ENCODE results near the gene RBFOX1. TPM values are rescaled to one million over a fixed set of nuclear protein-coding genes. Genes with fewer than 3 reads are reported as not detected.

Gene RBFOX1
- total and polyA plus RNA-seq, 5 donors, result 22.5 to 80.8 (median 65.0) TPM

DNA sequence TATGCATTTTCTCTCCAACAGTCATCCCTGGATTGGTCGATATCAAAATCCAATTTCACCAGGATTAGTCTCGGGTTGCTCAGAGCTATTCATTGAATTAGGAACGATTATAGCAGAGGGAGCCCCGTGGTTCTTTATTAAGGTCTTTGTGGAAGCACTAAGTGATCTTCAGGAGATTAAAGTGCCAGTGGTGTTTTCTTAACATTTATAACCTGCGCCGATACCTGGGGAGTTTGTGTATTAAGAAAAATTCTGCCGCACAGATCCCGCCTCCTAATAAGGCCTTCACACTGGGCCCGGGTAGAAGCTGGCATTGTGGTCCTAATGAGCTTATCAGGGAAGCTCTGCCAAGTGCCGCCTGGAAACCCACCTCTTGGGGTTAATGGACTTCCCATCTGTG, 238.7 kb downstream of the RBFOX1 start:
- Histone ChIP-seq H3K27ac (ENCODE audit: low read length) (no peak overlapping the region), H3K9me3 (ENCODE audit: control insufficient read depth, low read length) (no peaks in the 10 kb centered on the region), H3K4me1 (ENCODE audit: control insufficient read depth, insufficient read depth, low read length) (no peaks in the 10 kb centered on the region), H3K27me3 (ENCODE audit: control insufficient read depth, insufficient read depth) (no peaks in the 10 kb centered on the region), H3K4me3 (ENCODE audit: low read length) (no peak overlapping the region)
- WGBS, result 74% methylated on average over 10 of the region's 10 CpGs
- intact Hi-C loops (cut with DNase I), result no loop called here
- DNase-seq (no peak), ATAC-seq (no peak)

DNA sequence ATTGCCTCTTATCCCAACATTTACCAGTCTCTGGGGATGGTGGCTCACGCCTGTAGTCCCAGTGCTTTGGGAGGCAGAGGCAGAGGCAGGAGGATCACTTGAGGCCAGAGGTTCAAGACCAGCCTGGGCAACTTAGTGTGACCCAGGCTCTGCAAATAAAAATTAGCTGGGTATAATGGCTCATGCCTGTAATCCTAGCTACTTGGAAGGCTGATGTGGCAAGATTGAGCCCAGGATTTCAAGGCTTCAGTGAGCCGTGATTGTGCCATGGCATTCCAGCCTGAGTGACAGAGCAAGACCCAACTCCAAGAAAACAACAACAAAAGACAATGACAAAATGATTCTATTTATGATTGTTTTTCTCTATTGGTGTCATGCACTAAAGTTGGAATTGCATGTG, 244.9 kb downstream of the RBFOX1 start:
- no peak overlapping the region for H3K4me3 ChIP-seq (ENCODE audit: low read length)
- no peak overlapping the region for H3K27ac ChIP-seq (ENCODE audit: low read length)
- no peak for ATAC-seq
- no peaks in the 10 kb centered on the region for H3K9me3 ChIP-seq (ENCODE audit: control insufficient read depth, low read length)
- H3K27me3 ChIP-seq (ENCODE audit: control insufficient read depth, insufficient read depth), result no peaks in the 10 kb centered on the region
- WGBS, result 72% methylated on average over 2 of the region's 2 CpGs
- intact Hi-C loops (cut with DNase I), result no loop called here
- H3K4me1 ChIP-seq (ENCODE audit: control insufficient read depth, insufficient read depth, low read length), result no peaks in the 10 kb centered on the region
- DNase-seq, result no peak

DNA sequence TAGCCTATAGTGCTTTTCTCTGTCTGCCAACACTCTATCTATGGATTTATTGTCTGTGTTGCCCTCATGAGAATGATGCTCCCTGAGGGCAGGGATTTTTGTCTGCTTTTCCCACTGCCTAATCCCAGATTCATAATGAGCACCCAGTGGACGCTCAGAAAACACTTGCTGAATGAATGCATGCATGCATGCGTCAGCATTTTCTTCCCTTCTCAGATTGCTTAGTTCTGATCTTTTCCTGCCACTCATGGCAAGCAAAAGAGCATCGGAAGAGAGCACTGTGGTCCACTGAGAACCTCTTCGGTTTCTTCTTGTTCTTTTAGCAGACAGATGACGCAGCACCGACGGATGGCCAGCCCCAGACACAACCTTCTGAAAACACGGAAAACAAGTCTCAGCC, 246.8 kb downstream of the RBFOX1 start:
- H3K27me3 ChIP-seq (ENCODE audit: control insufficient read depth, insufficient read depth), result no peaks in the 10 kb centered on the region
- no peak overlapping the region for H3K27ac ChIP-seq (ENCODE audit: low read length)
- H3K4me1 ChIP-seq (ENCODE audit: control insufficient read depth, insufficient read depth, low read length), result no peaks in the 10 kb centered on the region
- no peak for DNase-seq
- H3K4me3 ChIP-seq (ENCODE audit: low read length), result no peak overlapping the region
- no peaks in the 10 kb centered on the region for H3K9me3 ChIP-seq (ENCODE audit: control insufficient read depth, low read length)
- 88% methylated on average over 8 of the region's 8 CpGs for WGBS
- intact Hi-C loops (cut with DNase I), result no loop called here
- no peak for ATAC-seq

DNA sequence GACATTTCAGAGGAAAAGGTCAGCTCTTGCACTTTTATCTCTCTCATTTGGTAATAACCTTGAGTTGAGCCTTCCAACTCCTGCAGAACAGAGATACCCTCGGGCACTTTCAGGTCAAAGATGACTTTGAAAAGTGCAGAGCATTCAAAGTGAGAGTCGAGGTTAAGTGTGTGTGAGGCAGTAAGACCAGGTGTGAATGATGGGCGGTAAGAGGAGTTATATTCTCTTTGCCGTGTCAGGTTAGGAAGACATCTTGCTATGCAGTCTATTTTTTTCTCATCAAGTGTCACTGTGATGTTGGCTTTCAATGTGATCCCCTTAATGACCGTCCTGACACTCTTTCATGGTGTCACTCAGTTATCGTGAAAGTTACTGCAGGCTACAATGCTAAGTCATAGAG, 248.5 kb downstream of the RBFOX1 start:
- WGBS, result 54% methylated on average over 6 of the region's 6 CpGs
- Histone ChIP-seq H3K27ac (ENCODE audit: low read length) (no peak overlapping the region), H3K27me3 (ENCODE audit: control insufficient read depth, insufficient read depth) (no peaks in the 10 kb centered on the region), H3K4me1 (ENCODE audit: control insufficient read depth, insufficient read depth, low read length) (no peaks in the 10 kb centered on the region), H3K9me3 (ENCODE audit: control insufficient read depth, low read length) (no peaks in the 10 kb centered on the region), H3K4me3 (ENCODE audit: low read length) (no peak overlapping the region)
- ATAC-seq (peak in 1 of 2 donors; percentile 50), DNase-seq (no peak)
- intact Hi-C loops (cut with DNase I), result no loop called here

DNA sequence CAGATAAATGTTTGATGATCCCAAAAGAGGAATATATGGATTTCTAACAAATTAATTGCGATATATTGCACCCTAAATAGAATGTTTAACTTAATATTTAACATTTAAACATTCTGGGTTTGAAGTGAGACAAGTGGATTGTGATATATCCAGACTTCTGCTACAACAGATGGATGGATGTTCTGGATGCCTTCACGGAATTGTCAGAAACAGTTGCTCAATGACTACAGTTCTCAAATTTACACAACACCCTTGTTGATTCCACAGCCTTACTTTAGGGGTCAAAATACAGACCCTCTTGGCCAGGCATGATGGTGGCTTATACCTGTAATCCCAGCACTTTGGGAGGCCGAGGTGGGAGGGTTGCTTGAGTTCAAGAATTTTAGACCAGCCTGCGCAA, 250.8 kb downstream of the RBFOX1 start:
- intact Hi-C loops (cut with DNase I), result no loop called here
- Histone ChIP-seq H3K4me1 (ENCODE audit: control insufficient read depth, insufficient read depth, low read length) (no peaks in the 10 kb centered on the region), H3K27me3 (ENCODE audit: control insufficient read depth, insufficient read depth) (no peaks in the 10 kb centered on the region), H3K27ac (ENCODE audit: low read length) (no peak overlapping the region), H3K9me3 (ENCODE audit: control insufficient read depth, low read length) (no peaks in the 10 kb centered on the region), H3K4me3 (ENCODE audit: low read length) (no peak overlapping the region)
- 74% methylated on average over 4 of the region's 4 CpGs for WGBS
- ATAC-seq, result no peak
- DNase-seq, result no peak

DNA sequence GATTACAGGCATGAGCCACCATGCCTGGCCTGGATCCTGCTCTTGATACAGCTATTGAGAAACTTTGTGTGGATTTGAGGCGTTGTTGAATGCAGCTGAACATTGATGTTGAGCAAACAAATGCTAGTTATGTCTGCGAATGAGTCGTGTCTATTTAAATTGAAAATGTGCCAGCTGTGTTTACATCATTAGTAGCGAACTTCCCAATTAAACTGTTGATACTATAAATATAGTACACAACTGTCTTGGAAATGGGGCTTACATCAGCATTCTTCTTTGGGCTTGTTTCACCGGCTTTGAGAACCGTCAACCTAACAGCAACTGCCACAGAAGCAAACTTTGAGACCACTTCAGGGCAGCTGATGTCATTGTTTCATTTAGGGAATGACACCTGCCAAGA, 251.9 kb downstream of the RBFOX1 start:
- DNase-seq, result no peak
- intact Hi-C loops (cut with DNase I), result no loop called here
- Histone ChIP-seq H3K4me3 (ENCODE audit: low read length) (no peak overlapping the region), H3K4me1 (ENCODE audit: control insufficient read depth, insufficient read depth, low read length) (no peaks in the 10 kb centered on the region), H3K9me3 (ENCODE audit: control insufficient read depth, low read length) (no peaks in the 10 kb centered on the region), H3K27ac (ENCODE audit: low read length) (no peak overlapping the region), H3K27me3 (ENCODE audit: control insufficient read depth, insufficient read depth) (no peaks in the 10 kb centered on the region)
- ATAC-seq, result no peak
- 86% methylated on average over 6 of the region's 6 CpGs for WGBS

DNA sequence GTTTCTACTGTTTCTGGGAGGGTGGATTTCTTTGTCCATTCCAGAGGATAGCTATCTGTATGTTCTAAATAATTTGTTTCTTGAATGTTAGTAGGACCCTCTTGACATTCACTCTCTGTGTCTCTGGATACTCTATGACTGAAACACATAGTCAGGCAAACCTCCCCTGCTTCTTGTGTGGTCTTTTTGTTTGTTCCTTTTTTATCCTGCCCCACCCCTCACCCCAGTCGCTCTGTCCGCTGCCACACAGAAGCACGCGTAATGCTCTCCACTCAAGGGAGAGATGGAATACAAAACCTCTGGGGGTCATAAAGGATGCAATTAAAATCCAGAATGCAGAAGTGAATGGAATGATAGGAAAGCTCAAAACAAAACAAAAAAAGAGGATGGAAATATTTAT, 253.1 kb downstream of the RBFOX1 start:
- intact Hi-C loops (cut with DNase I), result no loop called here
- 67% methylated on average over 4 of the region's 4 CpGs for WGBS
- Histone ChIP-seq H3K4me1 (ENCODE audit: control insufficient read depth, insufficient read depth, low read length) (no peaks in the 10 kb centered on the region), H3K27ac (ENCODE audit: low read length) (no peak overlapping the region), H3K27me3 (ENCODE audit: control insufficient read depth, insufficient read depth) (no peaks in the 10 kb centered on the region), H3K4me3 (ENCODE audit: low read length) (no peak overlapping the region), H3K9me3 (ENCODE audit: control insufficient read depth, low read length) (no peaks in the 10 kb centered on the region)
- no peak for ATAC-seq
- no peak for DNase-seq

DNA sequence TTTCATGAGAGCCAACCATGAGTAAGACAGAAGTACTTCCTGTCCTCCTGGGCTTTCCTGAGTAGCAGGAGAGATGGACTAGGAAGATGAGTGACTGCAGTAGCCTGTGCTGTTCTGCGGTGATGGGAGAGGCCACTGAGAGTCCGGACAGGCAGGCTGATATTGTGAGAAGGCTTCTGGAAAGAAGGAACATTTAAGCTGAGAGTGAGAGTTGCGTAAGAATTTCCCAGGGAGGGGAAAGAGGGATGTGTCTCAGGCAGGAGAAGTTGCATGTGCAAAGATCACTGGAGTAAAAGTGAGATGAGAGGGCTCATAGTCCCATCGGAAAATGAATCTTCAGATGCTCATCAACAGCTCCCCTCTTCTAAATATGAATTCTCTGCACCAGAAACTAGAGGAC, 258.3 kb downstream of the RBFOX1 start:
- 81% methylated on average over 4 of the region's 4 CpGs for WGBS
- Histone ChIP-seq H3K4me3 (ENCODE audit: low read length) (no peak overlapping the region), H3K4me1 (ENCODE audit: control insufficient read depth, insufficient read depth, low read length) (no peaks in the 10 kb centered on the region), H3K27ac (ENCODE audit: low read length) (no peak overlapping the region), H3K9me3 (ENCODE audit: control insufficient read depth, low read length) (no peaks in the 10 kb centered on the region), H3K27me3 (ENCODE audit: control insufficient read depth, insufficient read depth) (no peaks in the 10 kb centered on the region)
- no peak for ATAC-seq
- intact Hi-C loops (cut with DNase I), result no loop called here
- DNase-seq, result no peak

DNA sequence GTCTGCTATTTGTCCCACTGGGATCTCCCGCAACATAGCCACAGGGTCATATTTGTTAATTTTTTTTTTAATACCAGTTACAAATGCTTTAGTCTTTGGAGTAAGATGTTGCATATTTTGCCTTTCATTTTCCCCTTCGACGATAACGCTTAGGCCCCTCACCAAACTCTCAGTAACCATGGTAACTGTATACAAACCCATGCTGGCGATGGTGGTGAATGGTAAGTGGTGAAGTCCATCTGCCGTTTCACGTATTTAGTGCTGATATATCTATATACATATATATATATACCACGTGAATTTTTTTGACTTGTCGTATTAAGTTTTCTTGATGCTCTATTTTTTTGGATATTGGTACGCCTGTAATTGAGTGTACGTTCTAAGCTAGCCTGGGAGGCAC, 263.7 kb downstream of the RBFOX1 start:
- intact Hi-C loops (cut with DNase I), result no loop called here
- no peak overlapping the region for H3K27ac ChIP-seq (ENCODE audit: low read length)
- no peak for ATAC-seq
- H3K4me3 ChIP-seq (ENCODE audit: low read length), result no peak overlapping the region
- no peaks in the 10 kb centered on the region for H3K9me3 ChIP-seq (ENCODE audit: control insufficient read depth, low read length)
- no peak for DNase-seq
- 87% methylated on average over 11 of the region's 11 CpGs for WGBS
- H3K27me3 ChIP-seq (ENCODE audit: control insufficient read depth, insufficient read depth), result no peaks in the 10 kb centered on the region
- no peaks in the 10 kb centered on the region for H3K4me1 ChIP-seq (ENCODE audit: control insufficient read depth, insufficient read depth, low read length)

DNA sequence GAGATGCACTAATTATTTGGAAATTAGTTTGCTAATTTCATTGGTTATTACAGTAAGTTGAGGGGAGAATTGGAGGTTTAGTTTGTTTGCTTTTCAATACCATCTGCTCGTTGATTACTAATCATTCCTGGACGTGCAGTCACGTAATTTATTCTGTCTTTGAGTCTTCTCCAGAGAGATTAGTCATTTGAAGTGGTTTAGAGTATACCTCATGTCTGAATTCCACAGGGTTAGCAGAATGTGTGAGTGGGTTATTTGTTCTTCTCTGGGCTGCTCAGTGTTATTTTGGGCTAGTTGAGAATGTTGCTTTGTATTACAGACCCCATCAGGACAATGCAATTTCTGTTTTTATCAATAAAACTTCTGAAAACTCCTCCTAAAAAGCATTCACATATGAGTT, 265.0 kb downstream of the RBFOX1 start:
- no peaks in the 10 kb centered on the region for H3K9me3 ChIP-seq (ENCODE audit: control insufficient read depth, low read length)
- no peak overlapping the region for H3K4me3 ChIP-seq (ENCODE audit: low read length)
- intact Hi-C loops (cut with DNase I), result no loop called here
- 20% methylated on average over 3 of the region's 3 CpGs for WGBS
- ATAC-seq (no peak), DNase-seq (no peak)
- no peaks in the 10 kb centered on the region for H3K4me1 ChIP-seq (ENCODE audit: control insufficient read depth, insufficient read depth, low read length)
- H3K27me3 ChIP-seq (ENCODE audit: control insufficient read depth, insufficient read depth), result no peaks in the 10 kb centered on the region
- no peak overlapping the region for H3K27ac ChIP-seq (ENCODE audit: low read length)

DNA sequence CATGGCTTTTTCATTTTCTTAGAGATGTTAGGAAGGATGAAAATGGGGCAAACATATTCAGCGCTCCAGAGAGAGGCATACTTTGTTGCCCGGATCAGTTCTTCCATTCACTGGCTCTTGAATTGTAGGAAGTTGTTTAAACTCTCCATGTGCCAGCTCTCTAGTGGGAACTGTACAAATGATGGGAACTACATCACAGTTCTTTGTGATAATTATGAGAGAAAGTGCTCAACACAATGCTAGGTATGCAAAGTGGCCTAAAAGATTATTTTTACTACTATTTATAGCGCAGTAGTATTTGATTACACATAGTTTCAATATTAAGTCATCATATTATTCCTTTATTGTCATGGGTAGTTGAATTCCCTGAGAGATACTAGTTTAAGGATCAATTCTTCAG, 268.5 kb downstream of the RBFOX1 start:
- ATAC-seq (peak; percentile 43 to 79), DNase-seq (no peak)
- no peaks in the 10 kb centered on the region for H3K27me3 ChIP-seq (ENCODE audit: control insufficient read depth, insufficient read depth)
- no peak overlapping the region for H3K27ac ChIP-seq (ENCODE audit: low read length)
- intact Hi-C loops (cut with DNase I), result no loop called here
- H3K9me3 ChIP-seq (ENCODE audit: control insufficient read depth, low read length), result no peaks in the 10 kb centered on the region
- no peak overlapping the region for H3K4me3 ChIP-seq (ENCODE audit: low read length)
- no peaks in the 10 kb centered on the region for H3K4me1 ChIP-seq (ENCODE audit: control insufficient read depth, insufficient read depth, low read length)
- 35% methylated on average over 3 of the region's 3 CpGs for WGBS

DNA sequence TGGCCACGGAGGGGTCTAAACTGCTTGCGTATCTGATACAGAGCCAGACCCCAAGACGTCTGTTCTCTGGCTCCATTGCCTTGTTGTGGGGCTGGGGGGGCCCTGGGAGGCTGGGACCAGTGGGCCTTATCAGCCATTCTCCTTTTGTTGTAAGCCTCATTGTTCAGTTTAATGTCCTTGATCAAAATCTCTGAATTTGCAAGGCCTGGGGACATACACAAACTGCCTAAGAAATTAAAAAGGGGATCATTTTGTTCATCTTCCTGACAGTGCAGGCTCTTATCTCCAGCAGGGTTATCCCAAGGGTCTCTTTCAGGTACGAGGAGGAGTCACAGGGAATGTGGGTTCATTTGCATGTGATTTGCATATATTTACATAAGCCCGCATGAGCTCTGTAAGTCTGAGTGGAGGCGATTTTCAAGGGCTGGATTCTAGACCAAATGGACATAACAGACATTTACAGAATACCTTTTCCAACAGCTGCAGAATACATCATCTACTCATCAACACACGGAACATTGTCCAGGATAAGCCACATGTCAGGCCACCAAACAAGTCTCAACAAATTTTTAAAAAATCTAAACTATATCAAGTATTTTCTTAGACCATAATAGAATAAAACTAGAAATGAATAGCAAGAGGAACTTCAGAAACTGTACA, 269.8 kb downstream of the RBFOX1 start:
- H3K27ac ChIP-seq (ENCODE audit: low read length), result no peak overlapping the region
- H3K9me3 ChIP-seq (ENCODE audit: control insufficient read depth, low read length), result no peaks in the 10 kb centered on the region
- WGBS, result 56% methylated on average over 7 of the region's 7 CpGs
- DNase-seq, result no peak
- H3K4me3 ChIP-seq (ENCODE audit: low read length), result no peak overlapping the region
- no peaks in the 10 kb centered on the region for H3K4me1 ChIP-seq (ENCODE audit: control insufficient read depth, insufficient read depth, low read length)
- no peak for ATAC-seq
- intact Hi-C loops (cut with DNase I), result no loop called here
- no peaks in the 10 kb centered on the region for H3K27me3 ChIP-seq (ENCODE audit: control insufficient read depth, insufficient read depth)
